GM12878 (cell line): ENCODE data around the gene CCL22. TPM values are rescaled to one million over a fixed set of nuclear protein-coding genes. Genes with fewer than 3 reads are reported as not detected.

Experiments
- ASH2L ChIP-seq: fragments of 300-600, 200-600 bp; sonication (generic); IDR thresholded peaks from 2 replicates; pipeline ENCODE4 v1.6.1; 2017; ENCODE audit warnings: low read depth, mild to moderate bottlenecking, borderline replicate concordance
- CHD2 ChIP-seq: IDR thresholded peaks from 2 replicates; pipeline ENCODE4 v1.6.1; 2011; ENCODE audit warnings: low read depth, low read length, improper control_type of control experiment, borderline replicate concordance
- KDM1A ChIP-seq: fragments of 200-600 bp; sonication (generic); IDR thresholded peaks from 2 replicates; pipeline ENCODE4 v1.6.1; 2016; ENCODE audit warnings: borderline replicate concordance
- MEF2A ChIP-seq: IDR thresholded peaks from 2 replicates; pipeline ENCODE4 v1.6.1; 2011; ENCODE audit warnings: low read depth, mild to moderate bottlenecking, low read length, moderate library complexity; ENCODE audit not compliant: insufficient read depth
- NBN ChIP-seq: fragments of 450-650 bp; IDR thresholded peaks from 2 replicates; pipeline ENCODE4 v1.6.1; 2016
- NFIC ChIP-seq: IDR thresholded peaks from 2 replicates; pipeline ENCODE4 v1.6.1; 2012; ENCODE audit warnings: low read depth, mild to moderate bottlenecking, inconsistent platforms, low read length, moderate library complexity
- PAX5 ChIP-seq: IDR thresholded peaks from 2 replicates; pipeline ENCODE4 v1.6.1; 2011; ENCODE audit warnings: low read depth, low read length, borderline replicate concordance
- PAX8 ChIP-seq: fragments of 450-650 bp; IDR thresholded peaks from 2 replicates; pipeline ENCODE4 v1.6.1; 2017; ENCODE audit warnings: mild to moderate bottlenecking, moderate library complexity
- POLR2A ChIP-seq: IDR thresholded peaks from 2 replicates; pipeline ENCODE4 v1.6.1; 2011; ENCODE audit warnings: low read depth, mild to moderate bottlenecking, low read length
- RAD51 ChIP-seq: fragments of 450-650 bp; IDR thresholded peaks from 2 replicates; pipeline ENCODE4 v1.6.1; 2016; ENCODE audit warnings: moderate library complexity, mild to moderate bottlenecking, inconsistent platforms
- RB1 ChIP-seq: fragments of 450-650 bp; formaldehyde crosslinking; IDR thresholded peaks from 2 replicates; pipeline ENCODE4 v1.6.1; 2017; ENCODE audit warnings: mild to moderate bottlenecking, borderline replicate concordance
- RBBP5 ChIP-seq: fragments of 200-600 bp; sonication (generic); conservative IDR thresholded peaks from 2 replicates; pipeline ENCODE4 v1.6.1; 2016
- SIN3A ChIP-seq: IDR thresholded peaks from 2 replicates; pipeline ENCODE4 v1.6.1; 2012; ENCODE audit warnings: low read depth, low read length, improper control_type of control experiment
- SRF ChIP-seq, 2 experiments: IDR thresholded peaks; 2 replicates each; pipeline ENCODE4 v1.6.1; 2011; ENCODE audit warnings: low read depth in 2 of 2, low read length in 2 of 2, mild to moderate bottlenecking in 1 of 2, moderate library complexity in 1 of 2
- STAT1 ChIP-seq: fragments of 450-650 bp; conservative IDR thresholded peaks from 2 replicates; pipeline ENCODE4 v1.6.1; 2014; ENCODE audit warnings: antibody characterized with exemption, mild to moderate bottlenecking
- TBL1XR1 ChIP-seq: IDR thresholded peaks from 2 replicates; pipeline ENCODE4 v1.6.1; 2012; ENCODE audit warnings: low read depth, low read length, improper control_type of control experiment
- TCF3 ChIP-seq: IDR thresholded peaks from 2 replicates; pipeline ENCODE4 v1.6.1; 2012; ENCODE audit warnings: low read depth, mild to moderate bottlenecking, low read length, borderline replicate concordance; ENCODE audit not compliant: insufficient read depth
- ZNF274 ChIP-seq: IDR thresholded peaks from one replicate; pipeline ENCODE4 v1.8.0; 2011; ENCODE audit not compliant: insufficient read length, insufficient read depth
- polyA plus RNA-seq, 11 experiments: library from polyadenylated mRNA; depleted of rRNA in 4 of 11; unstranded in 6 of 11; stranded (reverse) in 5 of 11; fragments of >200 nt; fragmentation: Nextera tagmentation in 4 of 11; fragmentation: Illumina TruSeq in 1 of 11; extraction: Ambion mirVana in 4 of 11; extraction: Trizol in 1 of 11; gene quantifications; 1 replicate in 1 of 11; 2 replicates in 10 of 11; pipeline versions ENCODE4 v1.2.1 to v1.2.3, GENCODE V29; 2011 to 2016; ENCODE audit warnings: inconsistent platforms in 2 of 11, missing spikeins in 2 of 11, low read depth in 1 of 11
- total RNA-seq, 4 experiments: library from RNA; depleted of rRNA in 3 of 4; stranded (reverse); fragments of >200 nt in 3 of 4; fragmentation: Illumina TruSeq in 1 of 4; extraction: Trizol in 1 of 4; gene quantifications; 2 replicates each; pipeline versions ENCODE4 v1.2.1 to v1.2.3, GENCODE V29; 2013 to 2021
- TF ChIP-seq, protein P1 (sequence below): fragments of 450-650 bp; formaldehyde crosslinking; IDR thresholded peaks from 2 replicates; pipeline ENCODE4 v1.4.0; 2022; ENCODE audit warnings: mild to moderate bottlenecking, moderate library complexity
- TF ChIP-seq, protein P2 (sequence below): fragments of 450-650 bp; IDR thresholded peaks from 2 replicates; pipeline ENCODE4 v1.6.1; 2017; ENCODE audit warnings: borderline replicate concordance
- TF ChIP-seq, protein P3 (sequence below): IDR thresholded peaks from 2 replicates; pipeline ENCODE4 v1.6.1; 2011; ENCODE audit warnings: borderline replicate concordance, low read depth, mild to moderate bottlenecking, moderate library complexity, low read length; ENCODE audit not compliant: insufficient read depth, poor library complexity, severe bottlenecking
- TF ChIP-seq, protein P4 (sequence below): IDR thresholded peaks from 2 replicates; pipeline ENCODE4 v1.6.1; 2012; ENCODE audit warnings: mild to moderate bottlenecking, low read depth, low read length

The CCL22 gene
- total and polyA plus RNA-seq, 10 of the 15 experiments (the other 5 are each of a cell fraction or from before 2014, with no cell fraction given), result 38.0 to 704 (median 349) TPM

DNA sequence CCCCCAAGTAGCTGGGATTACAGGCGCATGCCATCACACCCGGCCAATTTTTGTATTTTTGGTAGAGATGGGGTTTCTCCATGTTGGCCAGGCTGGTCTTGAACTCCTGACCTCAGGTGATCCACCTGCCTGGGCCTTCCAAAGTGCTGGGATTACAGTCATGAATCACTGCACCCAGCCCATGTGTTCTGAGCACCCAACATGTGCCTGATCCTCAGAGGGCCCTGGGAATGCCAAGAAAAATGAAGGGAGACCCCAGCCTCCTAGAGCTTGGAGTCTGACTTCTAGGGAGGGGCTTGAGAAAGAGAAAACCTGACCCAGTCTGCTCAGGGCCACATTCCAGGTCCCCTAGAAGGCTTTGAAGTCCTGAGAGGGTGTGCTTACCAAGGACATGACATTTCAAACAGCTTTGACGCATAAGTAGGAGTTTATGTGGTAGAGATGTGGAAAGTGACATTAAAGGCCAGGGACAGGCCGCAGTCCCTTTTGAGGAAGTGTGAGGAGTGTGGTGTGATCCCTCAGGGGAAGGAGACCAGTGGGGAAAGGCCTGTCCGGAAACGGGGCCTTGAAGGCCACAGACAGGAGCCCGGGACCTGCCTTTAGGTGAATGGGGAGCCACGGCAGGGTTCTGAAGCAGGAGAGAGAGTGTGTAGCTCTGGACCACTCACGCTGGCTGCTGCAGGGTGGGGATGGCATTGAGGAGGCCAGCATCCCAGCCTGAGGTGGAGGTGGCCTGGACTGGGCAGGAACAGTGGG lies 1.1 kb upstream of the CCL22 start (continued):
- TF ChIP-seq TCF3 (no peak), RBBP5 (no peak), KDM1A (no peak), RB1 (no peak; the same call in 1 of the 2 replicates), ZNF274 (no peak), STAT1 (no peak), CHD2 (no peak), TBL1XR1 (no peak; the same call in 1 of the 2 replicates), SRF (IDR thresholded peaks at IDR 0.05; ENCODE audit: low read depth in 2 of 2, low read length in 2 of 2) (0 out of 4 replicates have a peak, but pooled peaks of 1 of the 2 experiments have one; percentile 40), PAX8 (no peak), NFIC (peak; percentile 59; the same call in 1 of the 2 replicates), SIN3A (no peak), NBN (peak; percentile 61; the same call in 1 of the 2 replicates), MEF2A (0 out of 2 replicates have a peak, but pooled peaks have one; percentile 23), RAD51 (no peak), PAX5 (peak; percentile 53; the same call in 1 of the 2 replicates), ASH2L (no peak), POLR2A (0 out of 2 replicates have a peak, but pooled peaks have one; percentile 30)
- TF ChIP-seq, protein P1, sequence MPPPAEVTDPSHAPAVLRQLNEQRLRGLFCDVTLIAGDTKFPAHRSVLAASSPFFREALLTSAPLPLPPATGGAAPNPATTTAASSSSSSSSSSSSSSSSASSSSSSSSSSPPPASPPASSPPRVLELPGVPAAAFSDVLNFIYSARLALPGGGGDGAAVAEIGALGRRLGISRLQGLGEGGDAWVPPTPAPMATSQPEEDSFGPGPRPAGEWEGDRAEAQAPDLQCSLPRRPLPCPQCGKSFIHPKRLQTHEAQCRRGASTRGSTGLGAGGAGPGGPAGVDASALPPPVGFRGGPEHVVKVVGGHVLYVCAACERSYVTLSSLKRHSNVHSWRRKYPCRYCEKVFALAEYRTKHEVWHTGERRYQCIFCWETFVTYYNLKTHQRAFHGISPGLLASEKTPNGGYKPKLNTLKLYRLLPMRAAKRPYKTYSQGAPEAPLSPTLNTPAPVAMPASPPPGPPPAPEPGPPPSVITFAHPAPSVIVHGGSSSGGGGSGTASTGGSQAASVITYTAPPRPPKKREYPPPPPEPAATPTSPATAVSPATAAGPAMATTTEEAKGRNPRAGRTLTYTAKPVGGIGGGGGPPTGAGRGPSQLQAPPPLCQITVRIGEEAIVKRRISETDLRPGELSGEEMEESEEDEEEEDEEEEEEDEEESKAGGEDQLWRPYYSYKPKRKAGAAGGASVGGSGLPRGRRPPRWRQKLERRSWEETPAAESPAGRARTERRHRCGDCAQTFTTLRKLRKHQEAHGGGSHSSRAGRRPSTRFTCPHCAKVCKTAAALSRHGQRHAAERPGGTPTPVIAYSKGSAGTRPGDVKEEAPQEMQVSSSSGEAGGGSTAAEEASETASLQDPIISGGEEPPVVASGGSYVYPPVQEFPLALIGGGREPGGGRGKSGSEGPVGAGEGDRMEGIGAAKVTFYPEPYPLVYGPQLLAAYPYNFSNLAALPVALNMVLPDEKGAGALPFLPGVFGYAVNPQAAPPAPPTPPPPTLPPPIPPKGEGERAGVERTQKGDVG (CRISPR knock-in tag), result no peak
- TF ChIP-seq, protein P2, sequence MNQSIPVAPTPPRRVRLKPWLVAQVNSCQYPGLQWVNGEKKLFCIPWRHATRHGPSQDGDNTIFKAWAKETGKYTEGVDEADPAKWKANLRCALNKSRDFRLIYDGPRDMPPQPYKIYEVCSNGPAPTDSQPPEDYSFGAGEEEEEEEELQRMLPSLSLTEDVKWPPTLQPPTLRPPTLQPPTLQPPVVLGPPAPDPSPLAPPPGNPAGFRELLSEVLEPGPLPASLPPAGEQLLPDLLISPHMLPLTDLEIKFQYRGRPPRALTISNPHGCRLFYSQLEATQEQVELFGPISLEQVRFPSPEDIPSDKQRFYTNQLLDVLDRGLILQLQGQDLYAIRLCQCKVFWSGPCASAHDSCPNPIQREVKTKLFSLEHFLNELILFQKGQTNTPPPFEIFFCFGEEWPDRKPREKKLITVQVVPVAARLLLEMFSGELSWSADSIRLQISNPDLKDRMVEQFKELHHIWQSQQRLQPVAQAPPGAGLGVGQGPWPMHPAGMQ, result no peak
- TF ChIP-seq, protein P3, sequence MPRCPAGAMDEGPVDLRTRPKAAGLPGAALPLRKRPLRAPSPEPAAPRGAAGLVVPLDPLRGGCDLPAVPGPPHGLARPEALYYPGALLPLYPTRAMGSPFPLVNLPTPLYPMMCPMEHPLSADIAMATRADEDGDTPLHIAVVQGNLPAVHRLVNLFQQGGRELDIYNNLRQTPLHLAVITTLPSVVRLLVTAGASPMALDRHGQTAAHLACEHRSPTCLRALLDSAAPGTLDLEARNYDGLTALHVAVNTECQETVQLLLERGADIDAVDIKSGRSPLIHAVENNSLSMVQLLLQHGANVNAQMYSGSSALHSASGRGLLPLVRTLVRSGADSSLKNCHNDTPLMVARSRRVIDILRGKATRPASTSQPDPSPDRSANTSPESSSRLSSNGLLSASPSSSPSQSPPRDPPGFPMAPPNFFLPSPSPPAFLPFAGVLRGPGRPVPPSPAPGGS, result peak; percentile 76
- TF ChIP-seq, protein P4, sequence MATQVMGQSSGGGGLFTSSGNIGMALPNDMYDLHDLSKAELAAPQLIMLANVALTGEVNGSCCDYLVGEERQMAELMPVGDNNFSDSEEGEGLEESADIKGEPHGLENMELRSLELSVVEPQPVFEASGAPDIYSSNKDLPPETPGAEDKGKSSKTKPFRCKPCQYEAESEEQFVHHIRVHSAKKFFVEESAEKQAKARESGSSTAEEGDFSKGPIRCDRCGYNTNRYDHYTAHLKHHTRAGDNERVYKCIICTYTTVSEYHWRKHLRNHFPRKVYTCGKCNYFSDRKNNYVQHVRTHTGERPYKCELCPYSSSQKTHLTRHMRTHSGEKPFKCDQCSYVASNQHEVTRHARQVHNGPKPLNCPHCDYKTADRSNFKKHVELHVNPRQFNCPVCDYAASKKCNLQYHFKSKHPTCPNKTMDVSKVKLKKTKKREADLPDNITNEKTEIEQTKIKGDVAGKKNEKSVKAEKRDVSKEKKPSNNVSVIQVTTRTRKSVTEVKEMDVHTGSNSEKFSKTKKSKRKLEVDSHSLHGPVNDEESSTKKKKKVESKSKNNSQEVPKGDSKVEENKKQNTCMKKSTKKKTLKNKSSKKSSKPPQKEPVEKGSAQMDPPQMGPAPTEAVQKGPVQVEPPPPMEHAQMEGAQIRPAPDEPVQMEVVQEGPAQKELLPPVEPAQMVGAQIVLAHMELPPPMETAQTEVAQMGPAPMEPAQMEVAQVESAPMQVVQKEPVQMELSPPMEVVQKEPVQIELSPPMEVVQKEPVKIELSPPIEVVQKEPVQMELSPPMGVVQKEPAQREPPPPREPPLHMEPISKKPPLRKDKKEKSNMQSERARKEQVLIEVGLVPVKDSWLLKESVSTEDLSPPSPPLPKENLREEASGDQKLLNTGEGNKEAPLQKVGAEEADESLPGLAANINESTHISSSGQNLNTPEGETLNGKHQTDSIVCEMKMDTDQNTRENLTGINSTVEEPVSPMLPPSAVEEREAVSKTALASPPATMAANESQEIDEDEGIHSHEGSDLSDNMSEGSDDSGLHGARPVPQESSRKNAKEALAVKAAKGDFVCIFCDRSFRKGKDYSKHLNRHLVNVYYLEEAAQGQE, result no peak
